Keratinocyte (primary cell): Measurements from ENCODE around the gene CDH1. TPM values are rescaled to one million over a fixed set of nuclear protein-coding genes. Genes with fewer than 3 reads are reported as not detected.
A peak's percentile ranks its signal among the peaks of the same experiment; 100 is the strongest.

Source experiments
- DNase-seq: peaks from one replicate; pipeline ENCODE4 v3.0.0-alpha.2; 2011; ENCODE audit warnings: low read depth, missing footprints, low spot score
- FAIRE-seq: peaks from 2 replicates; lab custom pipeline; 2011; peaks lifted over from hg19 to GRCh38; lab: Jason Lieb, UNC
- H2AFZ ChIP-seq: 2 replicates; pipeline ENCODE4 v1.6.0; 2012; ENCODE audit warnings: low read length, control low read depth, inconsistent platforms; ENCODE audit not compliant: control insufficient read depth
- H3K27ac ChIP-seq: 2 replicates; pipeline ENCODE4 v1.5.1; 2011; ENCODE audit warnings: low read length; ENCODE audit not compliant: control insufficient read depth, insufficient read depth
- H3K27me3 ChIP-seq: 3 replicates; pipeline ENCODE4 v1.6.0; 2011; ENCODE audit warnings: low read length; ENCODE audit not compliant: control insufficient read depth, insufficient read depth; ENCODE audit errors: extremely low read depth
- H3K36me3 ChIP-seq, 2 experiments: 2 replicates in 1 of 2; 3 replicates in 1 of 2; pipeline ENCODE4 v1.5.1; 2011; ENCODE audit warnings: low read length in 2 of 2, mild to moderate bottlenecking in 1 of 2; ENCODE audit not compliant: control insufficient read depth in 2 of 2, insufficient read depth in 2 of 2; ENCODE audit errors: extremely low read depth in 1 of 2
- H3K4me1 ChIP-seq: 3 replicates; pipeline ENCODE4 v1.5.1; 2011; ENCODE audit warnings: low read length; ENCODE audit not compliant: control insufficient read depth, insufficient read depth; ENCODE audit errors: extremely low read depth
- H3K4me2 ChIP-seq: 3 replicates; pipeline ENCODE4 v1.6.0; 2011; ENCODE audit warnings: low read depth, low read length; ENCODE audit not compliant: control insufficient read depth, insufficient read depth; ENCODE audit errors: extremely low read depth
- H3K4me3 ChIP-seq, 3 experiments: fragments of 200-600 bp in 1 of 3; sonication (generic) in 1 of 3; 2 replicates in 2 of 3; 3 replicates in 1 of 3; pipeline ENCODE4 v1.5.1; 2011 to 2016; ENCODE audit warnings: low read length in 3 of 3, mild to moderate bottlenecking in 3 of 3, control low read depth in 2 of 3, inconsistent platforms in 1 of 3, low read depth in 1 of 3, mixed read lengths in 1 of 3, mixed run types in 1 of 3, moderate library complexity in 1 of 3; ENCODE audit not compliant: control insufficient read depth in 2 of 3, insufficient read depth in 2 of 3; ENCODE audit errors: extremely low read depth in 1 of 3
- H3K79me2 ChIP-seq: 2 replicates; pipeline ENCODE4 v1.6.0; 2012; ENCODE audit warnings: low read length; ENCODE audit not compliant: control insufficient read depth, insufficient read depth
- H3K9ac ChIP-seq: 3 replicates; pipeline ENCODE4 v1.6.0; 2011; ENCODE audit warnings: low read length; ENCODE audit not compliant: control insufficient read depth, insufficient read depth; ENCODE audit errors: extremely low read depth
- H3K9me1 ChIP-seq: 3 replicates; pipeline ENCODE4 v1.6.0; 2011; ENCODE audit warnings: low read length; ENCODE audit not compliant: control insufficient read depth, insufficient read depth; ENCODE audit errors: extremely low read depth
- H3K9me3 ChIP-seq: 2 replicates; pipeline ENCODE4 v1.5.1; 2012; ENCODE audit warnings: low read depth, low read length; ENCODE audit not compliant: control insufficient read depth
- H4K20me1 ChIP-seq: 3 replicates; pipeline ENCODE4 v1.6.0; 2011; ENCODE audit warnings: low read length; ENCODE audit not compliant: control insufficient read depth, insufficient read depth; ENCODE audit errors: extremely low read depth
- CTCF ChIP-seq, 3 experiments: IDR thresholded peaks in 1 of 3; conservative IDR thresholded peaks in 1 of 3; optimal IDR thresholded peaks in 1 of 3; 2 replicates in 2 of 3; 3 replicates in 1 of 3; pipeline versions ENCODE3 to v1.5.1; 2011; ENCODE audit warnings: low read length in 3 of 3, mild to moderate bottlenecking in 3 of 3, moderate library complexity in 2 of 3, control low read depth in 1 of 3, inconsistent platforms in 1 of 3; ENCODE audit not compliant: insufficient read depth in 2 of 3; ENCODE audit errors: extremely low read depth in 1 of 3
- EZH2 ChIP-seq: IDR thresholded peaks from one replicate; pipeline ENCODE4 v1.6.1; 2012; ENCODE audit warnings: inconsistent platforms, mild to moderate bottlenecking, low read length, moderate library complexity
- dilution Hi-C: fragments of 300-500 bp; cut with MboI; formaldehyde crosslinking; loops from one replicate; pipeline ENCODE4 v1.7.0; 2020; ENCODE audit warnings: low sequenced_read_pairs; ENCODE audit not compliant: extremely low pct_ligation_motif_present
- polyA plus RNA-seq, 5 experiments: library from polyadenylated mRNA; depleted of rRNA in 3 of 5; stranded (reverse) in 3 of 5; stranded (forward) in 1 of 5; unstranded in 1 of 5; fragments of >200 nt; gene quantifications; 1 replicate in 1 of 5; 2 replicates in 3 of 5; 3 replicates in 1 of 5; pipeline versions ENCODE4 v1.2.1 to v1.2.3, GENCODE V29; 2011 to 2012; ENCODE audit warnings: missing spikeins in 2 of 5, low read depth in 1 of 5, low replicate concordance in 1 of 5

Gene CDH1
- polyA plus RNA-seq, 1 donor (not counting 4 experiments of a cell fraction or from before 2014, with no cell fraction given), result 247 TPM

DNA sequence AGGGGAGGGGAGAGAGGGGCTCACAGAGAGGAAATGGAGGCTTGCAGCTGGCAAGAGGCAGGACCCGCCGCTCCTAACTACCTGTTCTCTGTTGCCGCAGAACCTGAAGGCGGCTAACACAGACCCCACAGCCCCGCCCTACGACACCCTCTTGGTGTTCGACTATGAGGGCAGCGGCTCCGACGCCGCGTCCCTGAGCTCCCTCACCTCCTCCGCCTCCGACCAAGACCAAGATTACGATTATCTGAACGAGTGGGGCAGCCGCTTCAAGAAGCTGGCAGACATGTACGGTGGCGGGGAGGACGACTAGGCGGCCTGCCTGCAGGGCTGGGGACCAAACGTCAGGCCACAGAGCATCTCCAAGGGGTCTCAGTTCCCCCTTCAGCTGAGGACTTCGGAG, 39.0 kb upstream of the CDH1 start:
- TF ChIP-seq CTCF (optimal IDR thresholded peaks at IDR 0.05 in 1 of 3, IDR thresholded peaks at IDR 0.05 in 1 of 3, conservative IDR thresholded peaks at IDR 0.05 in 1 of 3; ENCODE audit: extremely low read depth in 1 of 3, insufficient read depth in 2 of 3, low read length in 3 of 3) (no peak), EZH2 (no peak)
- DNase-seq (no peak), FAIRE-seq (no peak)
- no peaks in the 10 kb centered on the region for H3K27me3 ChIP-seq
- no peak overlapping the region for H2AFZ ChIP-seq
- peaks cover 47 to 52% of the 10 kb centered on the region in 2 experiments for H3K36me3 ChIP-seq
- H3K9ac ChIP-seq, result no peak overlapping the region
- no peak overlapping the region for H3K27ac ChIP-seq
- dilution Hi-C loops, result no loop called here
- H3K4me3 ChIP-seq, result no peak overlapping the region
- no peak overlapping the region for H3K4me2 ChIP-seq
- H3K4me1 ChIP-seq, result no peaks in the 10 kb centered on the region
- H3K9me3 ChIP-seq, result no peaks in the 10 kb centered on the region
- H4K20me1 ChIP-seq, result peaks cover 3% of the 10 kb centered on the region
- no peaks in the 10 kb centered on the region for H3K79me2 ChIP-seq
- H3K9me1 ChIP-seq, result peaks cover 2% of the 10 kb centered on the region

- Histone ChIP-seq H3K4me1 (no peaks in the 10 kb centered on the region), H3K36me3 (peaks cover 35 to 39% of the 10 kb centered on the region in 2 experiments), H4K20me1 (no peaks in the 10 kb centered on the region), H3K27me3 (no peaks in the 10 kb centered on the region), H3K4me3 (no peak overlapping the region), H3K79me2 (no peaks in the 10 kb centered on the region), H2AFZ (no peak overlapping the region), H3K4me2 (no peak overlapping the region), H3K9ac (no peak overlapping the region), H3K27ac (no peak overlapping the region), H3K9me3 (no peaks in the 10 kb centered on the region), H3K9me1 (no peaks in the 10 kb centered on the region)
- TF ChIP-seq EZH2, result no peak
- TF ChIP-seq CTCF (optimal IDR thresholded peaks at IDR 0.05 in 1 of 3, IDR thresholded peaks at IDR 0.05 in 1 of 3, conservative IDR thresholded peaks at IDR 0.05 in 1 of 3; ENCODE audit: extremely low read depth in 1 of 3, insufficient read depth in 2 of 3, low read length in 3 of 3), result no peak
- dilution Hi-C loops, result no loop called here
- FAIRE-seq (peak; percentile 5), DNase-seq (no peak)
These were observed 37.0 kb upstream of the CDH1 start for GRCh38 chr16:68700120-68700519.
